Activated CD4-positive, alpha-beta T cell treated with anti-CD3 and anti-CD28 coated beads for 1 hour (primary cell): ENCODE results near the gene SLC25A25.

Source experiments
- DNase-seq: peaks from one replicate; pipeline ENCODE4 v3.0.0-alpha.2; 2020

SLC25A25 gene

GRCh38 chr9:128077847-128078503 is 9.9 kb downstream of the SLC25A25 start:
- no peak for DNase-seq

DNA sequence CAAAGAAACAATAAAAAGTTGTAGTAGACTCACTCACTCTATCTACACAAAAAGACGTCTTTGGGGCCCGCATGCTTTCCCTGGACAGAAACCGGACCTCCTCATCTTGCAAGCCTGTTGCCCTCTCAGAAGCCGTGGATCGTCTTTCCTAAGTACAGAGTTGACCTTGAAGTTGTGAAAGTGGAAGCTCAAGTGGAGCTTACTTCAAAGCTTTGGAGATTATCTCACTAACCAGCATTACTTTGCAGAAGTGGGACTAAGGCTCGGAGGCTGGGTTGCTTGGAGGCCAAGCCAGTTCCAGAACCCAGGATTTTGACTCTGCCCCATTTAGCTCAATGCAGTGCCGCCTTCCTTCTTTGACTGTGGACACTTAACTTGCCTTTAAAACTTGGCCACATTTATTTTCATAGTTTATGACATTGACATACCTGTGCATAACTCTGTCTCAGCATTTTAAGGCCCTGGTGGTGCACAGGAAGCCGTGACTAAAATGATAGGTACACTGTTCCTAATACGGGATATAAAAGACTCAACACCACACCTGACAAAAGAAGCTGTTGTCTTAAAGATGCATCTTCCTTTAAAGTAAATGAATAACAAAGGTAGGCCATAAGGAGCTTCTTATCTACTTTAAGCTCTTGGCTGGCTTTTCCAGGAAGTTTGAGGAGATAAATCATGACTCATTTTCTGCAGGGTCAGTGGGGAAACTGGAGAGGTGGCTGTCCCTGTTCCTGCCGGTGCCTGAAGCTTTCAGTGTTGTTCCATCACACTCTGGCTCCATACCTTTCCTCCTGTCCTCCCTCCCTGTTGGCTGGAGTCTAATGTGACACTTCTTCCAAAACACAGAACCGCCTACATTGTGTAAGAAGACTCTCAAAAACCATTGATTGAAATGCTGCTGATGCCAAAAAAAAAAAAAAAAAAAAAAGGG is 10.7 kb downstream of the SLC25A25 start:
- no peak for DNase-seq

DNA sequence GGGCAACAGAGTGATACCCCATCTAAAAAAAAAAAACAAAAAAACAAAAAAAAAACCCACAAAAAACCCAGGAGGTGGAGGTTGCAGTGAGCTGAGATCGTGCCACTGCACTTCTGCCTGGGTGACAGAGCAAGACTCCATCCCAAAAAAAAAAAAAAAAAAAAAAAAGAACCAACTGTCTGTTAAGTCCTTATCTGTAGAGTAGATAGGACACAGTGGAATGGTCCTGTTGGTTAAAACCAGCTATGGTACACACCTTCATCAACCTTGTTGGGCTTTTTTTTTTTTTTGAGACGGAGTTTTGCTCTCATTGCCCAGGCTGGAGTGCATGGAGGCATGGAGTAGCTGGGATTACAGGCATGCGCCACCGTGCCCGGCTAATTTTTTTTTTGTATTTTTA is 12.2 kb downstream of the SLC25A25 start:
- no peak for DNase-seq

DNA sequence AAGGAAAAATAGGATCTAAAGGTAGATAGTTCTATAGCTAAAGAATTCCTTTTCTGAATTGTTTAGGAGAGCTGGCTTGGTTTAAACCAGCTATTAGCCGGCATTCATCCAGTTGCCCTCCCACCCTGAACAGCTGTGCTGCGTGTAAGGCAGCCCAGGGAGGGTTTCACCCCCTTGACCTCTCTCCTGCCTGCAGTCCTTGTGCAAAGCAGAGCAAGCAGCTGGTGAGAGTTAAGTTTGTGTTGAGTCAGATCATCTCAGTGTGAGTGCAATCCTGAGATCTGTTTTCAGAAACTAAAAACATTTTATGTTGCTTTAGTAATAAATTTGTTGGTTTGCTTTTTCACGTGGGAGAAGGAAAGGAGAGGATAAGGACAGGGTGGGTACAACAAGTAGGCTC is 13.0 kb downstream of the SLC25A25 start:
- no peak for DNase-seq

GRCh38 chr9:128082151-128082550 is 14.1 kb downstream of the SLC25A25 start:
- no peak for DNase-seq

DNA sequence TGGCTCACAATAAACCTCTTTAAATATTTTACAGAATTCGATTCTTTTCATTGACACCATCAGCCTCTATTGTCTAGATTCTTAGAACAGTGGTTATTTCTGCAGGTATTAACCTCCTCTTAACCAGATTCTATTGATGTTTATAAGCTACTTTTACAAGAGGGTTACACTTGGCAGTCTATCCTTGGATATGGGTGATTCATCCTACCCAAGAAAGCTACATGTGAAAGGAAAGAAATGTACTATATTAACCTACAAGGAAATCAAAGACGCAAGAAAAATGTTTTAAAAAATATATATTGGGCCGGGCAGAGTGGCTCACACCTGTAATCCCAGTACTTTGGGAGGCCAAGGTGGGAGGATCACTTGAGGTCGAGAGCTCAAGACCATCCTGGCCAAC is 16.7 kb downstream of the SLC25A25 start:
- DNase-seq, result no peak

DNA sequence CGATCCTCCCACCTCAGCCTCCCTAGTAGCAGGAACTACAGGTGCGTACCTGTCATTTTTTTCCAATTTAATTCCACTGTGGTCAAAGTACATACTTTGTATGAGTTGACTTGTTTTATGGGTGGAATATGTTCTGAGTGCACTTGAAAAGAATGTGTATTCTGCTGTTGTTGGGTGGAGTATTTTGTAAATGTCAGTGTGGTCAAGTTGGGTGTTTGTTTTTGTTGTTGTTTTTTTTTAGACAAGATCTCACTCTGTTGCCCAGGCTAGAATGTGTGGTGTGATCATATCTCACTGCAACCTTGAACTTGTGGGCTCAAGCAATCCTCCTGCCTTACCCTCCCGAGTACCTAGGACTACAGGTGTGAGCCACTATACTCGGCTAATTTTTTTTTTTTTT is 17.9 kb downstream of the SLC25A25 start:
- DNase-seq, result no peak

GRCh38 chr9:128087262-128087661 is 19.2 kb downstream of the SLC25A25 start:
- no peak for DNase-seq

GRCh38 chr9:128088253-128088945 is 20.4 kb downstream of the SLC25A25 start:
- no peak for DNase-seq

DNA sequence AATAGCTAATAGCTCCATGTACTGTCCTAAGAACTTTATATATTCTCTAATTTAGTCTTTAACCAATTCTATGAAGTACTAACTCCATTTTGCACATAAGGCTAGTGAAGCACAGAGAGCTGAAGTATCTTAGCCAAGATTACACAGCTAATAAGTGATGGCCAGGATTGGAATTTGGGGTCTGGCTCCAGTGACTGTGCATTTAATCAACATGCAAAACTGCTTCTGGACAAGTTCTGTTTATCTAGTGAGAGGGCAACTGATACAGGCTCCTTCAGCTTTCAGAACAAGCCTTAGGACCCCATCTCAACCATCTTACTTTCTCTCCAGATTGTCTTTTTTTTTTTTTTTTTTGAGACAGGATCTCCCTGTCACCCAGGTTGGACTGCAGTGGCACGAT is 21.3 kb downstream of the SLC25A25 start:
- no peak for DNase-seq

DNA sequence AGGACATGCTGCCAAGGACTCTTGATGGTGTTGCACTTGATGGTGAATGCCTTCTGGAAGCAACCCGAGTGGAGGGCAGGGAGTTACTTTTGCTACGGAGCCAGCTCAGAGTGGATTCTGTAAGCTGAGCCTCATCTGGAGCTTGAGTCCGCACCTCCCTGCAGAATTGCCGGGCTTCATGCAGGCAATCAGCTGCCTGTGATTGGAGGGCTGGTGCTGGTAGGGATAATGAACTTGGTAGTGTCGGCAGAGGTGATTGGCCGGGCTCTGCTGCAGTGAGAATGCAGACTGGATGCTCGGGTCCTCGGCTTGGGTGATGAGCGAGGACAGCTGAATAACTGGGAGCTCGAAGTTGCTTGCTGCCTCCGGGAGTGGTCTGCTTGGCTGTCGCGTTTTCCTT is 23.1 kb downstream of the SLC25A25 start:
- DNase-seq, result no peak

GRCh38 chr9:128091571-128091970 is 23.5 kb downstream of the SLC25A25 start:
- DNase-seq, result no peak

- DNase-seq, result no peak
Observed at GRCh38 chr9:128092199-128092977, 24.4 kb downstream of the SLC25A25 start.

DNA sequence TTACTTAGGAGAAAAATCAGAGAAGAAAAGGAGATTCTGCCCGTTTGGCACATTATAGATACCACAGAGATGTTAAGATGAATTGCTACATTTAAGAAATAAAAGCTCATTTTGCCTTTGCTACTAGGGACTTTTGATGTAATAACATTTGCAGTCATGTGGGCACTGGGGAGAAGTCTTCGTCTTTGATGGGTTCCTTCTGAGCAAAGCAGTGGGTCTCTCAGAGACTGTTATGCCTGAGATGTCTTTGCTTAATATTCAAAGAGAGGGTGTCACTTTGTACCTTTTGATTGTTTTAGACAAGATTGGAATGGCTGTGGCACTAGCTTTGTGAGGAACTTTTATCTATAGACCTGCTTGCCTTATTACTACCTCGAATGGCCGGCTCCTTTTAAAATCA is 25.0 kb downstream of the SLC25A25 start:
- DNase-seq, result no peak

GRCh38 chr9:128094166-128094949 is 26.3 kb downstream of the SLC25A25 start:
- DNase-seq, result peak; percentile 45

- no peak for DNase-seq
Observed at GRCh38 chr9:128094950-128095544, 27.0 kb downstream of the SLC25A25 start.

- no peak for DNase-seq
Observed at GRCh38 chr9:128096616-128097536, 28.8 kb downstream of the SLC25A25 start.

GRCh38 chr9:128097543-128098296 is 29.7 kb downstream of the SLC25A25 start:
- no peak for DNase-seq
